Activated CD4-positive, alpha-beta T cell treated with anti-CD3 and anti-CD28 coated beads, Interleukin-2, amount 10 ng/mL, durations not matched to agents 24 days and 14 days (primary cell): ENCODE measurements around the gene ACAP2. TPM values are rescaled to one million over a fixed set of nuclear protein-coding genes. Genes with fewer than 3 reads are reported as not detected.

Source experiments
- DNase-seq: peaks from one replicate; pipeline ENCODE4 v3.0.0; 2022
- H3K27ac Mint-ChIP-seq: one replicate; pipeline ENCODE4 v1.8.0; 2022; ENCODE audit warnings: mild to moderate bottlenecking, mixed read lengths
- H3K27me3 Mint-ChIP-seq: one replicate; pipeline ENCODE4 v1.8.0; 2022; ENCODE audit warnings: mixed read lengths
- H3K36me3 Mint-ChIP-seq: one replicate; pipeline ENCODE4 v1.8.0; 2022; ENCODE audit warnings: low read depth, mild to moderate bottlenecking, mixed read lengths
- H3K4me1 Mint-ChIP-seq: one replicate; pipeline ENCODE4 v1.8.0; 2021; ENCODE audit warnings: mixed read lengths
- H3K4me3 Mint-ChIP-seq: one replicate; pipeline ENCODE4 v1.8.0; 2022; ENCODE audit warnings: mild to moderate bottlenecking, moderate library complexity, mixed read lengths
- H3K9me3 Mint-ChIP-seq: one replicate; pipeline ENCODE4 v1.8.0; 2021; ENCODE audit warnings: mixed read lengths
- intact Hi-C: fragments of 100-400 bp; cut with micrococcal nuclease; formaldehyde crosslinking; loops from one replicate; pipeline ENCODE4 v1.15.1; 2023
- total RNA-seq: library from RNA; stranded (reverse); gene quantifications from 2 replicates; pipeline ENCODE4 v1.2.3, GENCODE V29; 2022

ACAP2 gene
- total RNA-seq, 1 donor from 2014 or later, result 39.1 TPM

DNA sequence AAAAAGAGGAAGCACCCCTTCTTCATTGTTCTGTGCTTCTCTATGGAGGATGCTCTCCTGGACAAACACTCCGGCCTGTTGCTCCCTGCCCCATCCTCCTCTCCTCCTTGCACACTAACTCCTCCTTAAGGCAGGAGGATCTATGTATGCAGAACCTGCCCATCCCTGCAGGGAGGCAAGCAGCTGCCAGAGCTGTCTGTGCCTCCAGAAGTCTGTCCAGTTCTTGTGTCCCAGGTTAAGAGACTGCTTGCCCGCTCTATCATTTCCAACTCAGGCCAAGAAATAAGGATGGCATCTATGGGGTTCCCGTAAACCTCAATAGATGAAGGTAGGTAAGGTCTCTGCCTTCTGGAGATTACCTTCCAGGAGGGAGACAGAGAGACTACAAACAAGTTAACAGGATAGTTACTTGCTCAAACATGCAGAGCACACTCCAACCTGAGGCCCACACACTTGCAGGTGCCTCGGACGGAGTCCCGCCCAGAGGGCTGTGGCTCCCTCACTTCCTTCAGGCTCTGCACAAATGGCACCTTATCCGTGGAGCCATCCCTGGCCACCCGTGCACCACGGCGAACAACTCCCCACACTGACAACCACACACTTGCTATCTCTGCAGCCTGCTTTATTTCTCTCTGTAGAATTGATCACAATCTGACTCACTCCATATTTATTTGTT, 178.8 kb downstream of the ACAP2 start:
- Mint-ChIP-seq H3K4me3 (no peak overlapping the region), H3K27ac (no peak overlapping the region), H3K36me3 (peaks cover 13% of the 10 kb centered on the region), H3K27me3 (no peaks in the 10 kb centered on the region), H3K4me1 (peaks cover 19% of the 10 kb centered on the region), H3K9me3 (no peaks in the 10 kb centered on the region)
- peak; percentile 47 for DNase-seq
- intact Hi-C loops, result loop anchor here (5.0 kb wide), 1 partner anchor 117 kb away; no protein-coding TSS in a partner anchor

- Mint-ChIP-seq H3K36me3 (peaks cover 10% of the 10 kb centered on the region), H3K27me3 (no peaks in the 10 kb centered on the region), H3K4me3 (no peak overlapping the region), H3K27ac (no peak overlapping the region), H3K9me3 (no peaks in the 10 kb centered on the region), H3K4me1 (peaks cover 19% of the 10 kb centered on the region)
- intact Hi-C loops, result loop anchor here (5.0 kb wide), 1 partner anchor 116 kb away; no protein-coding TSS in a partner anchor
- peak; percentile 56 for DNase-seq
Observed at GRCh38 chr3:195263193-195263924, 179.5 kb downstream of the ACAP2 start.

GRCh38 chr3:195261925-195262324, 180.9 kb downstream of the ACAP2 start:
- intact Hi-C loops, result loop anchor here (2.0 to 5.0 kb wide), 2 partner anchors 115 to 133 kb away; no protein-coding TSS in a partner anchor
- Mint-ChIP-seq H3K36me3 (peaks cover 8% of the 10 kb centered on the region), H3K9me3 (no peaks in the 10 kb centered on the region), H3K4me1 (peaks cover 20% of the 10 kb centered on the region), H3K27ac (no peak overlapping the region), H3K4me3 (no peak overlapping the region), H3K27me3 (no peaks in the 10 kb centered on the region)
- no peak for DNase-seq

DNA sequence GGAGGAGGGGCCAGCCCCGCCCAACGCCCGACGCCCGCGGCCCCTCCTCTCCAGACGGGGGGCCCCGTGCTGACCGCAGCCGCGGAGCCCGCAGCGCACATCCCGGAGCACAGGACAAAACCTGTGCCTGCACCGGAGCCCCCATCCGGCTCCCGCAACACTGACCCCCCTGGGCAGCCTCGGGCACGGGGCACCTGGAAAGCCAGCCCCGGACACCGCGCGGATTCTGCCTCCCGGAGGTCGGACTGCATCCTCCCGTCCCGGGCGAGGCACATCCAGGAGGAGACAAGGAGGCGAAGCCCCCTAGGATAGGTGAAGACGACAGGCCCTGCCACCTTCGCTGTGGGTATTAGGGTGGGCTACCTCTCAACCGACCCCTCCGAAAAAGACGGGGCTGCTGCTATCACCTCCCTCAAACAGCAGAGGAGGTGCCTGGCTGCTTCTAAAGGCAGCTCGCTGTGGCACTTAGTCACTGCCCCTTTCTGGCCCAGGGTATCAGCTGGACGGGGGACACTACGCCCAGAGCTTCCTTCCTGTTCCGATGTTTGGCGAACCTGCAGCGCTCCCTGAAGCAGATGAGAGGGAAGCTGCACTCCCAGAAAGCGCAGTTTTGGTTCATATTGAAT, 182.4 kb downstream of the ACAP2 start:
- intact Hi-C loops, result loop anchor here (1.0 to 5.0 kb wide), 5 partner anchors 113 to 588 kb away; partner anchors contain the start of gene LSG1
- Mint-ChIP-seq H3K36me3 (peaks cover 8% of the 10 kb centered on the region), H3K9me3 (no peaks in the 10 kb centered on the region), H3K27me3 (no peaks in the 10 kb centered on the region), H3K27ac (peak overlapping the region; percentile 41), H3K4me1 (peaks cover 20% of the 10 kb centered on the region), H3K4me3 (peak overlapping the region; percentile 84)
- DNase-seq, result peak; percentile 76

- DNase-seq, result peak; percentile 96
- no peaks in the 10 kb centered on the region for H3K9me3 Mint-ChIP-seq
- intact Hi-C loops, result loop anchor here (1.0 to 10.0 kb wide), 7 partner anchors 75 to 587 kb away; partner anchors contain the start of genes FAM43A and LSG1
- H3K36me3 Mint-ChIP-seq, result peaks cover 4% of the 10 kb centered on the region
- no peak overlapping the region for H3K27ac Mint-ChIP-seq
- H3K4me1 Mint-ChIP-seq, result peaks cover 20% of the 10 kb centered on the region
- H3K4me3 Mint-ChIP-seq, result peak overlapping the region; percentile 57
- H3K27me3 Mint-ChIP-seq, result no peaks in the 10 kb centered on the region
Observed at GRCh38 chr3:195259475-195260279, 183.1 kb downstream of the ACAP2 start.

- no peaks in the 10 kb centered on the region for H3K9me3 Mint-ChIP-seq
- peak overlapping the region; percentile 25 for H3K27ac Mint-ChIP-seq
- DNase-seq, result no peak
- H3K36me3 Mint-ChIP-seq, result peaks cover 2% of the 10 kb centered on the region
- intact Hi-C loops, result loop anchor here (1.0 to 10.0 kb wide), 2 partner anchors 74 to 574 kb away; partner anchors contain the start of gene FAM43A
- H3K27me3 Mint-ChIP-seq, result no peaks in the 10 kb centered on the region
- H3K4me1 Mint-ChIP-seq, result peaks cover 19% of the 10 kb centered on the region
- no peak overlapping the region for H3K4me3 Mint-ChIP-seq
Observed at GRCh38 chr3:195259154-195259474, 183.7 kb downstream of the ACAP2 start.

- peak overlapping the region; percentile 60 for H3K27ac Mint-ChIP-seq
- H3K4me3 Mint-ChIP-seq, result peak overlapping the region; percentile 55
- DNase-seq, result peak; percentile 61
- no peaks in the 10 kb centered on the region for H3K9me3 Mint-ChIP-seq
- intact Hi-C loops, result loop anchor here (1.0 to 10.0 kb wide), 2 partner anchors 74 to 573 kb away; partner anchors contain the start of gene FAM43A
- H3K27me3 Mint-ChIP-seq, result no peaks in the 10 kb centered on the region
- peaks cover 2% of the 10 kb centered on the region for H3K36me3 Mint-ChIP-seq
- peaks cover 15% of the 10 kb centered on the region for H3K4me1 Mint-ChIP-seq
Observed at GRCh38 chr3:195258449-195259153, 184.2 kb downstream of the ACAP2 start.

DNA sequence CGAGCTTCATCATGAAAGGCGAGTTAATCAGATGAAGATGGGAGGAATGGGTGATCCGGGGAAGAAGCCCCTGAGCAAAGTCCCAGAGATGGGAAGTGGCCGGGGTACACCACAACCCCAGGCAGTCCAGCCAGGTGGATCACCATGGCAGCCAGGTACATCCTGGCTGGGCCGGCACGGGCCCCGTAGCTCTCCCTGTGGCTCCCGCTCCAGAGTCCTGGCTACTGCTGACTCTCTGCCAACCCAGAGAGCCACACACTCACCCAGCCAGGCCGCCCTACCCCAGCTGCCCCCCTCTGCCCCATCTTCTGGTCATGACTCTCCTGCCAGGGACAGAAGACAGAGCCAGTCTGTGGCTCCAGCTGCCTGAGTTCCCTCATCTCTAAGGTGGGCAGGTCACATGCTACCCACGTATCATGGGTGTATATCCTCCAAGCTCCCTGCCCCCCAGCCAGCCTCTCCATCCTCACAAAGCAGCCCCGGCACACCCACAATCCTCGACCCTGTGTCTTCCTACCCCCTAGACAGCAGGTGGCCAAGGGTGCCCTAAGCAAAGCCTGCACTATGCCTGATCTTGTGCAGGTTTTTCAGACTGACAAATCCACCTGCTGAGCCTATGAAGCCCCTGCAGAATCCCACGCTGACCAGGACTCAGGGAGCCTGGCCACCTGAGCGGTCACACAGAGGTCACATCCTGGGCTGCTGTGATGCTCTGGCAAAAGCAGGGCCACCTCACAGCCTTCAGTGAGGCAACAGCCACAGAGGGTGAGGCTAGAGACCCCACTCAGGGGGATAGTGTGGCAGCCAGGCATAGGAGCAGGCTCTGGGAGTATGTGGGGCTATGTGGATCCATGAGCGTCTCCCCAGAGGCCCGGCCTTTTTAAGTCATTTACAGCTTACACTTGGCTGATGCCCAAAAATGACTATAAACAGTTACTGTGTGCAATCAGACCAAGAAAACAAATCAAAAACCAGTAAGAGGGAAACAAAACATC, 185.1 kb downstream of the ACAP2 start:
- peak; percentile 56 for DNase-seq
- Mint-ChIP-seq H3K4me1 (peaks cover 16% of the 10 kb centered on the region), H3K9me3 (no peaks in the 10 kb centered on the region), H3K27ac (peak overlapping the region; percentile 60), H3K27me3 (no peaks in the 10 kb centered on the region), H3K36me3 (peaks cover 2% of the 10 kb centered on the region), H3K4me3 (no peak overlapping the region)
- intact Hi-C loops, result loop anchor here (10.0 kb wide), 1 partner anchor 73 kb away; no protein-coding TSS in a partner anchor

DNA sequence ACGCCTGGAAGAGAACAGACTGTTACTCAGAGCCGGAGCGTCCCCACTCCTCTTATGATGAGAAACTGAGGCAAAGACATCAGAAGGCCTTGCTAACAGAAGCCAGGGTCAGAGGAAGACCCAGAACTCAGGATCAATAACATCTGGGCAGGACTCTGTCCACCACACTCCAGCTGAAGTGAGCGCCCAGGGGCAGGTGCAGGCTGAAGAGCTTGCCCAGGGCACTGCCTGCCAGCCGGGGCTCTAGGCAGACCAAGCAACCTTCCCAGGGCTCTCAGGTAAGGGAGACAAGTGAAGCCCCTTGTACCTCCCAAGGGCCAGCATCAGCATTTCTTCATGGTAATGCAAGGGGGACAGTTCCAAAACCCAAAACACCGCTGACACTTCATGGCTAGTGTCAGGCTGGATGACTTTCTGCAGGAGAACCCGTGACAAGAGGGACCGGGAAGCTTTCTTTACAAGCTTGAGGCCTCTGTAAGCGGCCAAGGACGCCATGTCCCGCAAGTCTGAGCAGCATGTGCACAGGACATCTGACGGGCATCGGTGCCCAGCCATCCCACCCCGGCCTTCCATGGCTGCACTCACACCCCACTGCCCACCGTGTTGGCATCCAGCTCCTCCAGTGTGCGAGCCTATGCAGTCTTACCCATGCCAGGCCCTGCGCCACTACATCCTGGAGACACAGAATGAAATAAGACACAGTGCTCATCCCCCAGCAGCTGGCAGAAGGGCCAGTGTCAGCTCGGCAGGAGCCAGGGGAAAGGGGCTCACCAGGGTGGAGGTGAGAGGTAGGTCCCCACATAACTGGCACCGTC, 186.0 kb downstream of the ACAP2 start:
- H3K27ac Mint-ChIP-seq, result no peak overlapping the region
- no peaks in the 10 kb centered on the region for H3K9me3 Mint-ChIP-seq
- H3K4me3 Mint-ChIP-seq, result no peak overlapping the region
- H3K4me1 Mint-ChIP-seq, result peaks cover 17% of the 10 kb centered on the region
- peak; percentile 53 for DNase-seq
- no peaks in the 10 kb centered on the region for H3K27me3 Mint-ChIP-seq
- no peaks in the 10 kb centered on the region for H3K36me3 Mint-ChIP-seq
- intact Hi-C loops, result loop anchor here (10.0 kb wide), 1 partner anchor 72 kb away; no protein-coding TSS in a partner anchor

GRCh38 chr3:195255571-195256501, 187.0 kb downstream of the ACAP2 start:
- Mint-ChIP-seq H3K4me3 (no peak overlapping the region), H3K27me3 (no peaks in the 10 kb centered on the region), H3K9me3 (no peaks in the 10 kb centered on the region), H3K36me3 (no peaks in the 10 kb centered on the region), H3K4me1 (peaks cover 20% of the 10 kb centered on the region), H3K27ac (no peak overlapping the region)
- peak; percentile 45 for DNase-seq
- intact Hi-C loops, result loop anchor here (10.0 kb wide), 1 partner anchor 71 kb away; no protein-coding TSS in a partner anchor
